Spinal cord (tissue), 10 donors: Measurements from ENCODE around the gene ZC2HC1C. TPM values are rescaled to one million over a fixed set of nuclear protein-coding genes. Genes with fewer than 3 reads are reported as not detected.

ENCODE experiments used
- DNase-seq, 6 donors: peaks; one replicate each; pipeline versions ENCODE4 v3.0.0 to v3.0.0-alpha.2; 2013 to 2015; ENCODE audit warnings: low spot score in 6 of 6, low read depth in 4 of 6
- H3K27ac ChIP-seq: one replicate; pipeline ENCODE4 v1.5.1; 2013; ENCODE audit warnings: low read depth, low read length, control low read depth
- H3K27me3 ChIP-seq: one replicate; pipeline ENCODE4 v1.6.1; 2013; ENCODE audit warnings: low read length; ENCODE audit not compliant: control insufficient read depth, insufficient read depth
- H3K36me3 ChIP-seq: one replicate; pipeline ENCODE4 v1.6.1; 2013; ENCODE audit warnings: low read length; ENCODE audit not compliant: control insufficient read depth, insufficient read depth
- H3K4me1 ChIP-seq: one replicate; pipeline ENCODE4 v1.6.1; 2013; ENCODE audit warnings: low read length; ENCODE audit not compliant: control insufficient read depth, insufficient read depth
- H3K4me3 ChIP-seq: one replicate; pipeline ENCODE4 v1.5.1; 2013; ENCODE audit warnings: low read depth, low read length, control low read depth
- H3K9me3 ChIP-seq: one replicate; pipeline ENCODE4 v1.6.1; 2013; ENCODE audit warnings: low read length; ENCODE audit not compliant: control insufficient read depth, insufficient read depth
- WGBS: methylation state at CpG from one replicate; pipeline ENCODE4 v1.1.5; 2013; ENCODE audit warnings: missing lambda C conversion rate; ENCODE audit not compliant: insufficient coverage; 5-methylcytosine and 5-hydroxymethylcytosine counted together
- polyA plus RNA-seq, 2 donors: library from polyadenylated mRNA; unstranded; fragments of 120-200 nt; gene quantifications; one replicate each; pipeline ENCODE4 v1.2.1, GENCODE V29; 2013; ENCODE audit not compliant: insufficient read length in 2 of 2
- total RNA-seq, 2 donors: library from RNA; depleted of rRNA in 1 of 2; stranded (reverse); fragments of 120-200 nt in 1 of 2; fragments of >200 nt in 1 of 2; gene quantifications; one replicate each; pipeline versions ENCODE4 v1.2.3 to v1.2.4, GENCODE V29; 2013 to 2014
- donor health status: healthy.

ZC2HC1C gene
- total and polyA plus RNA-seq, 4 donors = 4.5 to 9.0 (median 6.2) TPM

DNA sequence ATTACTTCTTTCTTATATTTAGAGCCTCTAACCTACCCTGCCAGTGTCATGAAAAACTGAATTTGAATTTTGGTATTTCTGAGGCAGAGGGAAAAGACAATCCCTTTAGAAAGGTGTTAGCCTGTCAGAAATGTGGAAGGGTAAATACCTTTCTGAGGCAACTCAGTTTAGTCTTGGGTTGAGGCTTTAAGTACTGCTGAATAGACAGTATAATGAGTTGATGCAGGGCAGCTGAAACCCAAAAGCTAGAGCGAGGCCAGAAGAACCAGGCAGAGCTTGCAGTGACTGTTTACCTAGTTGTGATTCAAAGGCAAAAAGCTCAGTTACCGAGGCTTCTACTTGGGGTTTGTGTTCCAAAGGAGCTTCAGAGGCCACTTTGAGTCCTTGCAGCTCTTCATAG is 18.7 kb downstream of the ZC2HC1C start:
- H3K27ac ChIP-seq = no peak overlapping the region
- peaks cover 50% of the 10 kb centered on the region for H3K36me3 ChIP-seq
- 92% methylated on average over 2 of the region's 2 CpGs for WGBS
- H3K9me3 ChIP-seq = no peaks in the 10 kb centered on the region
- no peak overlapping the region for H3K4me3 ChIP-seq
- no peaks in the 10 kb centered on the region for H3K27me3 ChIP-seq
- DNase-seq = no peak
- no peaks in the 10 kb centered on the region for H3K4me1 ChIP-seq

DNA sequence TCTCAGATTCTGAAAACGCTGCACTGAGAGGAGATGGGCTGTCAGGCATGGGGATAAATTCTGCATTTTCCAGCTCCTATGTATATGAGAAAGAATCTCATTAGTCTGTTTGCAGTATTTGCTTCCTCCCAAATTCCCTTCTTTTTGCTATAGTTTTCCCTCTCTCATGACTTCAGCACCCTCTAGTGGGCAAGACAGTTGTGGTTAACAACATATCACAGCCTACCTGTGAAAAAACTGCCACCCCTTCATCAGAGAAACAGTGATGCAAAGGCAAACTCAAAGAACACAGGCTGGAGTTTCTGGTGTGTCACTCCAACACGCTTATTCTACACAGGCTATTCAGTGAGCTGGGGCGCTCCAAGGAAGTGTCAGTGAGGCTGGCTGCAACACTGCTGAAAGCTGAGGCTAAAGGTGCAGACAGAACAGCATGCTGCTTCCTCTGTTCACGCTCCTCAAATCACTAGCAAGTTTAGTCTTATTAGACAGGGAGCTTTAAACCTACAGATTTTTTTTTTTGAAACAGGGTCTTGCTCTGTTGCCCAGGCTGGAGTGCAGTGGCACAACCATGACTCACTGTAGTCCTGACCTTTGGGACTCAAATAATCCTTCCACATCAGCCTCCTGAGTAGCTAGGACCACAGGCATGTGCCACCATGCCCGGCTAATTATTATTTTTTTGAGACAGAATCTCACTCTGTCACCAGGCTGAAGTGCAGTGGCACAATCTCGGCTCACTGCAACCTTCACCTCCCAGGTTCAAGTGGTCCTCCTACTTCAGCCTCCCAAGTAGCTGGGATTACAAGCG is 19.3 kb downstream of the ZC2HC1C start:
- Histone ChIP-seq H3K27me3 (no peaks in the 10 kb centered on the region), H3K36me3 (peaks cover 49% of the 10 kb centered on the region), H3K9me3 (no peaks in the 10 kb centered on the region), H3K4me1 (no peaks in the 10 kb centered on the region), H3K4me3 (no peak overlapping the region), H3K27ac (no peak overlapping the region)
- WGBS = 79% methylated on average over 4 of the region's 7 CpGs
- peak in 5 of 6 donors; percentile 40 to 89 (median 61) for DNase-seq

DNA sequence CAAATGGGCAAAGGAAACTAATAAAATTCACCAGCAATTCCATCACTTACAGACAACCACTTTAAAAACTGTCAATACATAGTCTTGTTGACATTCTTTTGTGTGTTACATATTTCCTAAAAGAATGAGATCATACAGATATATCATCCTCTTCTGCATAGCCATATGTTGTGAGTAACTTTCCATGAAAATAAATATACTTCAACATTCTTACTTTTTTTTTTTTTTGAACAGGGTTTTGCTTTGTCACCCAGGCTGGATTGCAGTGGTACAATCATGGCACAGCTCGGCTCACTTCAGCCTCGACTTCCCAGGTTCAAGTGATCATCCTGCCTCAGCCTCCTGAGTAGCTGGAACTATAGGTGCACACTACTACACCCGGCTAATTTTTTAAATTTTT is 20.9 kb downstream of the ZC2HC1C start:
- Histone ChIP-seq H3K4me1 (no peaks in the 10 kb centered on the region), H3K27ac (no peak overlapping the region), H3K4me3 (no peak overlapping the region), H3K9me3 (no peaks in the 10 kb centered on the region), H3K27me3 (no peaks in the 10 kb centered on the region), H3K36me3 (peaks cover 40% of the 10 kb centered on the region)
- DNase-seq = no peak
- 86% methylated on average over 2 of the region's 3 CpGs for WGBS

DNA sequence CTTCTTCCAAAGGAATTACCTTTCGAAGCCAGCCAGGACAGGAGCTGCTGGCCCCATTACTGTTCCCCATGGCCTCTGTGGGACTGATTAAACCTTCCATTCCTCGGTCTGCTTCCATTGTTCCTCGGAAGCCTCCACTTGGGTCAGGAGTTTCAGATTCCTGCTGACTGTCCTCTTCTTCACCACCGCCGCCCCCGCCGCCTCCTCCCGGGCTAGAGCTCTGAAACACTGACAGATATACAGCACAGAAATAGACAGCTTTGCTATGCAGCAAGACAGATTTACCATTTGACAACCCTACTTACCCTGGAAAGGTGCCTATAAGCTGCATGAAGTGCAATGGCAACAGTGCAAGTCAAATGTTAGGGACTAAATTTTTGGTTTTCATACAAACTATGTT is 21.8 kb downstream of the ZC2HC1C start:
- no peak for DNase-seq
- WGBS = 97% methylated on average over 8 of the region's 8 CpGs

DNA sequence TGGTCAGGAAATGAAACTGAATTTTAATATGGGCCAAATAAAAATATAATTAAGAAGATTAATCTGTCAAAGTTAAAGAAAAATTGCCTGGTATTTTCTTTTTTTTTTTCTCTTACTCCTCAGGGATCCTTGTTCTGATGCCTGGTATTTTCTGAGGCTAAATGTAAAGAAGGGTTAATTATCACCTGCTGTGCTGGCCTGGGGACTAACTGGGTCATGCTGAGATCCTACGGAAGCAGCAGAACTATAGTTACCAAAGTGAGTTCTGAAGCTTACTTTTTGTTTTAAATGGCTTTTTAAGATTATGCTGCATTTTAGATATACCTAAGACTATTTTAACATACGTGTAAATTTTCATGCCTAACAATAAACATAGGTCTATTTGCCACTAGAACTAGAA is 23.3 kb downstream of the ZC2HC1C start:
- H3K27me3 ChIP-seq = no peaks in the 10 kb centered on the region
- DNase-seq = no peak
- peaks cover 41% of the 10 kb centered on the region for H3K36me3 ChIP-seq
- H3K27ac ChIP-seq = no peak overlapping the region
- H3K9me3 ChIP-seq = no peaks in the 10 kb centered on the region
- H3K4me1 ChIP-seq = no peaks in the 10 kb centered on the region
- no peak overlapping the region for H3K4me3 ChIP-seq
- no CpG with 5 or more reads among the region's 2 CpGs for WGBS

More for the DNA sequence above, 21.8 kb downstream of the ZC2HC1C start:
- Histone ChIP-seq H3K27me3 (no peaks in the 10 kb centered on the region), H3K4me1 (no peaks in the 10 kb centered on the region), H3K9me3 (no peaks in the 10 kb centered on the region), H3K4me3 (no peak overlapping the region), H3K36me3 (peaks cover 40% of the 10 kb centered on the region), H3K27ac (no peak overlapping the region)

DNA sequence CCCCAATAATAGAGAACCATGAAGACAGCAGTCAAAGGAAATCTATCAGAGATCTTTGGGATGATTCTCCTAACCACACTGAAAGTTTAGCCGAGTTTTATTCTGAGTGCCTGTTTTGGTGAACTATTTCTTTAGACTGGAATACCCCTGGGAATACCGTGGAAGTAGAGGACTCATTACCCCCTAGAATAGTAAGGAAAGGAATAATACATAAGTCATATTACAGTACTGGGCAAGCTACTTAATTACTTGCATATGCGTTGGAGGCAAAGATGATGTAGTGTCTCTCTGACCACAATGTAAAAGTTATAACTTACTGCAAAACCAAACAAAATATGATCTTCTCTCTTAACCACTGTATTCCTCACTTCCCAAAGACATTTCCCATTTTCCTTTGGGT is 25.5 kb downstream of the ZC2HC1C start:
- no CpG with 5 or more reads among the region's 3 CpGs for WGBS
- Histone ChIP-seq H3K27me3 (no peaks in the 10 kb centered on the region), H3K27ac (no peak overlapping the region), H3K9me3 (no peaks in the 10 kb centered on the region), H3K4me1 (no peaks in the 10 kb centered on the region), H3K36me3 (peaks cover 47% of the 10 kb centered on the region), H3K4me3 (no peak overlapping the region)
- DNase-seq = no peak

DNA sequence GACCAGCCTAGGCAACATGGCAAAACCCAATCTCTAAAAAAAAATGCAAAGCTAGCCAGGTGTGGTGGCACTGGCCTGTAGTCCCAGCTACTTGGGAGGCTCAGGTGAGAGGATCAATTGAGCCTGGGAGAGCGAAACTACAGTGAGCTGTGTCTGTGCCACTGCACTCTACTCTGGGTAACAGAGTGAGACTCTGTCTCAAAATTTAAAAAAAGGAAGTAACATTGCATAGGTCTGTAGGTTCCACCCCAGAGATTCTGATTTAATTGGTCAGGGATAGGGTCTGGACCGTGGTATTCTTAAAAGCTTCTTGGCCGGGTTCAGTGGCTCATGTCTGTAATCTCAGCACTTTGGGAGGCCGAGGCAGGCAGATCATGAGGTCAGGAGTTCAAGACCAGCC is 26.2 kb downstream of the ZC2HC1C start:
- WGBS = 96% methylated on average over 4 of the region's 4 CpGs
- no peaks in the 10 kb centered on the region for H3K27me3 ChIP-seq
- no peak overlapping the region for H3K27ac ChIP-seq
- DNase-seq = no peak
- H3K4me3 ChIP-seq = no peak overlapping the region
- no peaks in the 10 kb centered on the region for H3K9me3 ChIP-seq
- peaks cover 52% of the 10 kb centered on the region for H3K36me3 ChIP-seq
- no peaks in the 10 kb centered on the region for H3K4me1 ChIP-seq

DNA sequence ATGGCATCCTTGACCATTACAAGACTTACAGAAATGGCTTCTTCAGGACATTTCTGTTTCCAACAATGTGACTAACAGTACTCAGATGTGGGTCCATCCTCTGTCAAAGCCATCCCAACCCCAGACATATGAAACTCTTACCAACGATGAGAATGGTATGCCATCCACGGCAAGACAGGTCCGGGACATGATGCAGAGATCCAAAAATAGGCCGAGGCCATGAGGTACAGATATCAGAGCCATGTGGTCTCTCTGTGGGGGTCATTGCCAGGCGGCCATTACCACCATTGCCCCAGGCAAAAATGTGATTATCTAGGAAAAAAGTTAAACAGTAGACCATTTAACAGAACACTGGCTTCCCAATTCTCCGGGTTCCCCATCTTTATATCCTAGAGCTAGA is 27.5 kb downstream of the ZC2HC1C start:
- no peak for DNase-seq
- H3K9me3 ChIP-seq = no peaks in the 10 kb centered on the region
- H3K36me3 ChIP-seq = peaks cover 51% of the 10 kb centered on the region
- no peaks in the 10 kb centered on the region for H3K4me1 ChIP-seq
- no peak overlapping the region for H3K27ac ChIP-seq
- WGBS = 96% methylated on average over 4 of the region's 6 CpGs
- no peaks in the 10 kb centered on the region for H3K27me3 ChIP-seq
- H3K4me3 ChIP-seq = no peak overlapping the region

DNA sequence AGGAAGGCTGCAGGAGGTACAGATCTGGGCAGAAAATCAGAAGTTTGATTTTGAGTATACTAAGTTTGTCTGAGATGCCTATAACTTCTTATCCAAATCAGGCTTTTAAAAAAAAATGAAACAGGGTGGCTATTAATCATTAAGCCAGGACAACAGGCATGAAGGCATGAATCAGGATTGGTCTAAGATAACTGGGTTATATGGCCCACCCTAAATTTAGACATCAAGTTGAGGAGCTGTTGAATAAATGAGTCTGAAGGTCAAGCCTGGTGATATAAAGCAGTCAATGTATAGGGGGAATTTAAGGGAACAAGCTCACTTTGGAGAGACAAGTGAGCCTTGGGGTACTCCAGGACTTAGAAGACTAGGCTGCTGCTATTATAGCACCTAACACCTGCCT is 28.8 kb downstream of the ZC2HC1C start:
- no peak overlapping the region for H3K4me3 ChIP-seq
- no peaks in the 10 kb centered on the region for H3K27me3 ChIP-seq
- H3K36me3 ChIP-seq = peaks cover 57% of the 10 kb centered on the region
- H3K4me1 ChIP-seq = no peaks in the 10 kb centered on the region
- no peak overlapping the region for H3K27ac ChIP-seq
- H3K9me3 ChIP-seq = no peaks in the 10 kb centered on the region
- DNase-seq = no peak

DNA sequence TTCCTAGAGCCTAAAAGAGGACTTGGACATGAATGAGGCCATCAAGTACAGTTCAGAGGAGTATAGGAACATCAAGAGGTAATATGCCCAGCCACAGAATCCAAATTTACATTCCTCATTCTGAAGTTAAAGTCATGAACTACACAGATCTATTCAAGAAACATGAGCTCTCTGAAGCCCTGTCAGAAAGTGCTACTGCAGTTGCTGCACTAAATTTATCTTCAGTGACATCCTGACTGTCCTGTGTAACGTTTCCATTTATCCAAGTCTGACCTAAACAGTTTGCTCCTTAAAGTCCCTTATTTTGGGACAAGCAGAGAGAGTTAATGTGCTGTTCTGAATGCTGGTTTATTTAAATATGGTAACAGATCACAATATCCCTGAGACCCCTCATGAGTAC is 29.2 kb downstream of the ZC2HC1C start:
- no peaks in the 10 kb centered on the region for H3K9me3 ChIP-seq
- H3K27ac ChIP-seq = no peak overlapping the region
- no peak for DNase-seq
- no peak overlapping the region for H3K4me3 ChIP-seq
- H3K4me1 ChIP-seq = no peaks in the 10 kb centered on the region
- H3K27me3 ChIP-seq = no peaks in the 10 kb centered on the region
- WGBS = no CpG with 5 or more reads among the region's 1 CpG
- H3K36me3 ChIP-seq = peaks cover 52% of the 10 kb centered on the region
